MG63 (cell line): ENCODE measurements around the gene HOXA2. TPM values are rescaled to one million over a fixed set of nuclear protein-coding genes. Genes with fewer than 3 reads are reported as not detected.

Experiments used
- DNase-seq: peaks from one replicate; pipeline ENCODE4 v3.0.0-alpha.2; 2020
- H3K27me3 ChIP-seq: fragments of 250-450 bp; sonication (Bioruptor Pico); 2 replicates; pipeline ENCODE4 v1.5.1; 2020; ENCODE audit warnings: mild to moderate bottlenecking, moderate library complexity
- H3K36me3 ChIP-seq: fragments of 250-450 bp; sonication (Bioruptor Pico); 2 replicates; pipeline ENCODE4 v1.5.1; 2020; ENCODE audit warnings: mild to moderate bottlenecking, moderate library complexity
- H3K4me3 ChIP-seq: fragments of 250-450 bp; sonication (Bioruptor Pico); 2 replicates; pipeline ENCODE4 v1.5.1; 2020; ENCODE audit warnings: mild to moderate bottlenecking, moderate library complexity
- H3K9me3 ChIP-seq: fragments of 250-450 bp; sonication (Bioruptor Pico); 2 replicates; pipeline ENCODE4 v1.5.1; 2020; ENCODE audit warnings: mild to moderate bottlenecking, moderate library complexity
- total RNA-seq: library from RNA; depleted of rRNA; stranded (reverse); fragments of >200 nt; shearing (Covaris generic); gene quantifications from 2 replicates; pipeline ENCODE4 v1.2.3, GENCODE V29; 2014; ENCODE audit warnings: low replicate concordance; rRNA removed

The HOXA2 gene
- total RNA-seq, 1 experiment from 2014 or later: not detected

GRCh38 chr7:27079234-27079975 is 23.1 kb downstream of the HOXA2 start:
- DNase-seq: no peak
- Histone ChIP-seq H3K4me3 (no peak overlapping the region), H3K9me3 (no peaks in the 10 kb centered on the region), H3K27me3 (no peaks in the 10 kb centered on the region), H3K36me3 (no peaks in the 10 kb centered on the region)

GRCh38 chr7:27078616-27079233 is 23.8 kb downstream of the HOXA2 start:
- H3K27me3 ChIP-seq: no peaks in the 10 kb centered on the region
- no peak overlapping the region for H3K4me3 ChIP-seq
- no peak for DNase-seq
- H3K36me3 ChIP-seq: no peaks in the 10 kb centered on the region
- no peaks in the 10 kb centered on the region for H3K9me3 ChIP-seq

GRCh38 chr7:27073076-27073475 is 29.4 kb downstream of the HOXA2 start:
- H3K9me3 ChIP-seq: no peaks in the 10 kb centered on the region
- peak; percentile 23 for DNase-seq
- H3K36me3 ChIP-seq: no peaks in the 10 kb centered on the region
- H3K4me3 ChIP-seq: no peak overlapping the region
- H3K27me3 ChIP-seq: no peaks in the 10 kb centered on the region

- H3K36me3 ChIP-seq: no peaks in the 10 kb centered on the region
- no peaks in the 10 kb centered on the region for H3K27me3 ChIP-seq
- no peak overlapping the region for H3K4me3 ChIP-seq
- no peak for DNase-seq
- no peaks in the 10 kb centered on the region for H3K9me3 ChIP-seq
These were observed 30.7 kb downstream of the HOXA2 start for GRCh38 chr7:27071622-27072390.

- no peaks in the 10 kb centered on the region for H3K9me3 ChIP-seq
- DNase-seq: no peak
- H3K4me3 ChIP-seq: no peak overlapping the region
- H3K36me3 ChIP-seq: no peaks in the 10 kb centered on the region
- no peaks in the 10 kb centered on the region for H3K27me3 ChIP-seq
These were observed 34.2 kb downstream of the HOXA2 start for GRCh38 chr7:27068259-27068658.

- no peak for DNase-seq
- no peaks in the 10 kb centered on the region for H3K36me3 ChIP-seq
- no peak overlapping the region for H3K4me3 ChIP-seq
- H3K27me3 ChIP-seq: no peaks in the 10 kb centered on the region
- no peaks in the 10 kb centered on the region for H3K9me3 ChIP-seq
These were observed 36.3 kb downstream of the HOXA2 start for GRCh38 chr7:27066148-27066547.

- no peak for DNase-seq
- no peaks in the 10 kb centered on the region for H3K9me3 ChIP-seq
- H3K36me3 ChIP-seq: no peaks in the 10 kb centered on the region
- H3K27me3 ChIP-seq: no peaks in the 10 kb centered on the region
- no peak overlapping the region for H3K4me3 ChIP-seq
These were observed 36.8 kb downstream of the HOXA2 start for GRCh38 chr7:27065709-27066108.

GRCh38 chr7:27064661-27065060 is 37.8 kb downstream of the HOXA2 start:
- Histone ChIP-seq H3K27me3 (no peaks in the 10 kb centered on the region), H3K36me3 (no peaks in the 10 kb centered on the region), H3K4me3 (no peak overlapping the region), H3K9me3 (no peaks in the 10 kb centered on the region)
- no peak for DNase-seq

GRCh38 chr7:27064159-27064558 is 38.3 kb downstream of the HOXA2 start:
- Histone ChIP-seq H3K9me3 (no peaks in the 10 kb centered on the region), H3K4me3 (no peak overlapping the region), H3K27me3 (no peaks in the 10 kb centered on the region), H3K36me3 (no peaks in the 10 kb centered on the region)
- peak; percentile 22 for DNase-seq

- no peak for DNase-seq
- Histone ChIP-seq H3K4me3 (no peak overlapping the region), H3K27me3 (no peaks in the 10 kb centered on the region), H3K36me3 (no peaks in the 10 kb centered on the region), H3K9me3 (no peaks in the 10 kb centered on the region)
These were observed 39.5 kb downstream of the HOXA2 start for GRCh38 chr7:27062946-27063345.

GRCh38 chr7:27053153-27053552 is 49.3 kb downstream of the HOXA2 start:
- no peaks in the 10 kb centered on the region for H3K27me3 ChIP-seq
- H3K4me3 ChIP-seq: no peak overlapping the region
- no peaks in the 10 kb centered on the region for H3K36me3 ChIP-seq
- no peaks in the 10 kb centered on the region for H3K9me3 ChIP-seq
- peak; percentile 4 for DNase-seq

- H3K27me3 ChIP-seq: no peaks in the 10 kb centered on the region
- DNase-seq: peak; percentile 28
- H3K4me3 ChIP-seq: no peak overlapping the region
- H3K9me3 ChIP-seq: no peaks in the 10 kb centered on the region
- H3K36me3 ChIP-seq: no peaks in the 10 kb centered on the region
These were observed 51.0 kb downstream of the HOXA2 start for GRCh38 chr7:27051451-27051850.

Other genes with a start within 250 kb of the HOXA2 start
- gene SKAP2, start 238.1 kb downstream of the HOXA2 start, total RNA-seq: 10.6 and 12.2 TPM in 2 replicates
- gene HOXA1, start 6.7 kb downstream of the HOXA2 start, total RNA-seq: 0.27 and 1.1 TPM in 2 replicates
- 1.5 TPM in 1 of 2 replicates, not detected in the other for gene HOXA4, start 28.1 kb upstream of the HOXA2 start, total RNA-seq
- gene HOXA5, start 41.0 kb upstream of the HOXA2 start, total RNA-seq: 1.7 and 2.7 TPM in 2 replicates
- gene HOXA6, start 45.1 kb upstream of the HOXA2 start, total RNA-seq: 0.82 and 5.1 TPM in 2 replicates
- gene HOXA3, start 49.9 kb upstream of the HOXA2 start, total RNA-seq: 4.3 TPM in 1 of 2 replicates, not detected in the other
- 0.95 and 1.7 TPM in 2 replicates for gene HOXA7, start 54.0 kb upstream of the HOXA2 start, total RNA-seq
- gene HOXA9, start 62.9 kb upstream of the HOXA2 start, total RNA-seq: 25.4 and 29.9 TPM in 2 replicates
- 18.0 and 26.7 TPM in 2 replicates for gene HOXA10, start 71.6 kb upstream of the HOXA2 start, total RNA-seq
- gene HOXA11, start 82.5 kb upstream of the HOXA2 start, total RNA-seq: 3.2 and 3.7 TPM in 2 replicates
- 0.30 and 1.5 TPM in 2 replicates for gene HOXA13, start 97.4 kb upstream of the HOXA2 start, total RNA-seq
- gene EVX1, start 140.1 kb upstream of the HOXA2 start, total RNA-seq: not detected in 2 replicates